CD4-positive, alpha-beta T cell treated with Interleukin-6 for 4 hours (primary cell): ENCODE measurements around the gene KLK8.
"Not testable (repeated sequence)": the region's sequence is repeated elsewhere in the genome, so short reads cannot be mapped to it uniquely, and the experiment has no call there.

Experiments
- DNase-seq: peaks from one replicate; pipeline ENCODE4 v3.0.0-alpha.2; 2020; ENCODE audit warnings: mixed read lengths

KLK8 gene

DNA sequence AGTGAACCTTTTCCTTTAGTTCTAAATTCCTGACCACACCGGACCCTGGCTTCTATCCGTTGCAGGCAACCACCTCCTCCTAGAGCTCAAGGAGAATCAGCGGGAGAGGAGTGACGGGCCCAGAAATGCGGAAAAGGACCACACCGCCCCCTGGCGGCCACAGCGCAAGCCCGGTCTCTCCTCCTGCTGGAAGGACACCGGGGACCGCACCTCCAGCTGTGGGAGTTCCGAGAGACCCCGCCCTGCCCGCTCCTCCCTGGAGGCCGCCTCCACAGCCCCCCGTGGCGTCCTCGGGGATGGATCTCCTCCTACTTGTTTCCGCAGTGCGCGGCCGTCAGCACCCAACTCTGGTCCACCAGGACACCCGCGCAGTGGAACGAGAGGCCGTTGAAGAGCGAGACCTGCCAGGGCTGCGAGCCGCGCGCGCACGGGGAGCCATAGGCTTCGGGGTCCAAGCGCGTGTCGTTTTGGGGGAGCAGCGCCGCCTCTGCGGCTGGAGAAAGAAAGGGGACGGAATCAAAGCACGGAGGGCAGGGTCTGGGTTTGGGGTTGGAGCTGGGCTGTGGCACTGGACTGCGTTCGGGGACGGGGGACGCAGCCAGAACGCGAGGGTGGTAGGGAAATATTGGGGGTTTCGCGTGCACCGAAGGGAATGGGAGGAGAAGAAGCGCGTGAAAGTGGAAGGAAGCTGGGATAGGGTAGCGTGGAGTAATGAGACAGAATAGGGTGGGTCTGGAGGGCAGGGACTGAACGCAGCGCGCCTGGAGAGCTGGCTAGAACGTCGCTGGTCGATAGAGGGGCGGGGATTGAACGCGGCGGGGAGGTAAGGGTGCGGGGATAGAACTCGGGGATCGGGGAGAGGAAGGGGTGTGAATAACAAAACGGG, 15.6 kb upstream of the KLK8 start:
- no peak for DNase-seq

- DNase-seq = no peak
These were observed 14.4 kb upstream of the KLK8 start for GRCh38 chr19:51015691-51016267.

GRCh38 chr19:51014242-51014641, 12.8 kb upstream of the KLK8 start:
- DNase-seq = no peak

DNA sequence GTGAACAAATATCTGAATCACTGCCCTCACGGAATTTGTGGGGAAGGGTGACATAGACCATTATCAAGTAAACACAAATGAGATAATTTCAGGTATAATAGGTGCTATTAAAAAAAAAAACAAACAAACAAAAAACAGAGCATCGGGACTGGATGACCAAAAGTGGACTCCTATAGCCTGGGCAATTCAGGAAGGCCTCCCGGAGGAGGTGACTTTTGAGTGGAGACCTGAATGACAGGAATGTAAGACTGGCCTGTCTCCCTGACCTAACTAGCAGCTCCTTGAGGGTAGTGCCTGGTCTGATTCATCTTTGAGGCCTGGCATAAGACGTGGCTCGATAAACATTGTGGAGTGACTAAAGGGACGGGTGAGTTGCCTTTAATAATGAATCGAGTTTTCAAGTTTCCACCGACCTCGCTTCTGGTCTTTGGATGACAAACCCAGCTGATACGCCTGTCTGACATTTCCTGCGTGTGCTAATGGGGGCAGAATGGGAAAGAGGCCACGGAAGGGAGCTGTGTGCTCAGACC, 11.3 kb upstream of the KLK8 start:
- DNase-seq = no peak

GRCh38 chr19:51010066-51010795, 8.8 kb upstream of the KLK8 start:
- no peak for DNase-seq

- no peak for DNase-seq
These were observed 7.9 kb upstream of the KLK8 start for GRCh38 chr19:51009061-51009891.

DNA sequence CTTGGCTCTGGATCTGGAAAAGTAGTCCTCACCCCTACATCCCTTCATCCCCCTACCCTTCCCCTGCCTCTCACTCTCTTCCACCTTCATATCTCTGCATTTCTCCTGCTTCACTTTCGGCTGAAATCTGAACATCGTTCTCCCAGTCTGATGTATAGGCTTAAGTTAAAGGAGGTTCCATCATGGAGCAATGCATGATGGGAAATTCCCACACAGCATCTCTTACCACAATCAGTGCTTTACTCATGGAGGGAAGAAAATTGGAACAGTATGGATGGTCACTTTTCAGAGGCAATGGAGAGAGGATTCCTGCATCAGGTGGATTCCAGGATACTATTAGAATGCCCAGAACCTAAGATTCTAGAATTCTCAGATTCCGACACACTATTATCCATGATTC, 6.1 kb upstream of the KLK8 start:
- no peak for DNase-seq

DNA sequence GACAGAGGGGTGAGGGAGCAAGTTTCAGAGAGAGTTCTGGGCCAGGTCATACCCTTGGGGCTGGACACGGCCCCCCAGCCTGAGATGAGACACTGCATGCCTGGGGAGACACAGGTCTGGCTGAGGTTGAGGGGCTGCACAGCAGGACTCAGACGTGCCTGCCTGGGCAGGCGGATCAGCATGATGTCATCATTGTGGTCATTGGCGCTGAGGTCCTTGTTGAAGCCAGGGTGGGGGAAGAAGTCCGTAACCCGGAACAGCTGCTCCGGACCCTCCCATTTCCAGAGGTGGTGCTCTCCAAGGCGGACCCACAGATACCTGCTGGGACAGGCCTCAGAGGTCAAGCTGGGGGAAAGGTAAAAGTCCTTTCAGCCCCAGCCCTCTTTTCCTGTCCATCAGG, 5.0 kb upstream of the KLK8 start:
- no peak for DNase-seq

DNA sequence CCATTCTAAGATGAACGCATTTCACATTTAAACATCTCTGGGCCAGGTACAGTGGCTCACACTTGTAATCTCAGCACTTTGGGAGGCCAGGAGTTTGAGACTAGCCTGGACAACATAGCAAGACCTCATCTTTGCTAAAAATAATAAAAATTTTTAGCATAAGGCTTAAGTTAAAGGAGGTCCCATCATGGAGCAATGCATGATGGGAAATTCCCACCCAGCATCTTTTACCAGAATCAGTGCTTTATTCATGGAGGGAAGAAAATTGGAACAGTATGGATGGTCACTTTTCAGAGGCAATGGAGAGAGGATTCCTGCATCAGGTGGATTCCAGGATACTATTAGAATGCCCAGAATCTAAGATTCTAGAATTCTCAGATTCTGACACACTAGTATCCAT, 3.8 kb upstream of the KLK8 start:
- DNase-seq = no peak

- DNase-seq = no peak
These were observed 1.9 kb upstream of the KLK8 start for GRCh38 chr19:51003316-51003715.

DNA sequence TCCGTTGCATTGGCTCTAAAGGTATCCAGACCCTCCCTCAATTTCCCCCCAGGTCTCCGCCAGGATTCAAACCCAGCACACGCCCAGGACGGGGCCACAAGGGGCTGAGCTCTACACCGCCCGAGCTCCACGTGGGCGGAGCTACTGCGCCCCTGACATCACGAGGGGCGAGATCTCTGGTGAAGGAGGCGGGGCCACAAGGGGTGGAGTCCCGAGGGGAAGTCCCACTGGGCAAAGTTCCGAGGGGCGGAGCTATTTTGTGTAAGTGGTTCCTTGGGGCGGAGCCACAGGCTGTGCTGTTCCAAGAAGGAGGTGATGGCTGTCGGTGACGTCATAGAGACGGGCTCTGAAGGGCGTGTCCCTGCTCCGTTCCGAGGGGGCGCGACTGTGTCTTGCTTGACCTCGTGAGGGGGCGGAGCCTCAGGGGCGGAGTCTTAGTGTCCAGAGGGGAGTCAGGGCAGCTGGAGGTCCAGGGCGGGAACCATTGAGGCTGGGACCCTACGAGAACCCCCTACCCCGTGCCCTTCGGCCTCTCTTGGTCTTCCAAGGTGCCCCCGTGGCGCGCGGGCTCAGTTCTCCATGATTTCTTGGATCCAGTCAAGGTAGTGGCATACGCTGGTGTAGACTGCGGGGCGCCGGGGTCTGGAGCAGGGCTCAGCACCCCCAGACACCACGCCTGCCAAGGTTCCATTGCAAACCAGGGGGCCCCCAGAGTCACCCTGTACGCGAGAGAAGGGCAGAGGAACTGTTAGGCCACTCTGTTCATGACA, 1.3 kb upstream of the KLK8 start:
- DNase-seq = peak; percentile 4

- no peak for DNase-seq
These were observed 707 bp upstream of the KLK8 start for GRCh38 chr19:51002089-51002532.

GRCh38 chr19:51000981-51001380, 423 bp downstream of the KLK8 start:
- DNase-seq = no peak

DNA sequence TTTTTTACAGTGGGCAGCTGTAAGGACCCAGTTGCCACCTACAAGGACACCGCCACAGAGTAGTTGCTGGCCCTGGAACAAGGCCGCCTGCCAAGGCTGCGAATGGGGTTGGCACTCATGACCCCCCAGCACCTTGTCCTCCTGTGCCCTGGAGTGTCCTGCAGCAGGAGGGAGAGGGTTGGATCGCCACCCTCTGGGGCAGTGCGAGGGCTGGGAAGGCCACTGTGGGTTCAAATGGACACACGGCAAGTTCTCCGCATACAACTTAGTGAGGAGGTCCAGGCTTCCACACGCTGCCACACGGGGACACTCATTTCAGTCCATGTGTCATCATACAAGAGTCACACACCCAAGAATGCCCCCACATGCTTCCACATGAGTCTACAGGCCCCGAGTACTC, 978 bp downstream of the KLK8 start:
- no peak for DNase-seq

DNA sequence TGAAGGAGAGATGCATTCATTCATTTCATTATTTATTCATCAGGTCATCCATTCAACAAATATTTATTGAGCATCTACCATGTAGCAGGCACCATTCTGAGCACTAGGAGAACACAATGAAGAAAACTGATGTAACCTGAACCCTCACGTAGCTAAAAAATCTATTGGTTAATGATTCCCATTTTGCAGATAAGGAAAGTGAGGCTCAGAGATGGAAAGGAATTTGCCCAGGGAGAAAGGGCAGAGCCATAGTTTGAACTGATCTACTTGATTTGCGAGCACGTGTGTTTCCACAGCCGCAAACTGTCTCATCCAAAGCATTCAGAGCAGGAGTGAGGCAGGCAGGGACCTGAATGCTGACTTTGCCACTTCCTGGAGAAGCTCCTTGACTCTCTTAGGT, 2.7 kb downstream of the KLK8 start:
- no peak for DNase-seq

DNA sequence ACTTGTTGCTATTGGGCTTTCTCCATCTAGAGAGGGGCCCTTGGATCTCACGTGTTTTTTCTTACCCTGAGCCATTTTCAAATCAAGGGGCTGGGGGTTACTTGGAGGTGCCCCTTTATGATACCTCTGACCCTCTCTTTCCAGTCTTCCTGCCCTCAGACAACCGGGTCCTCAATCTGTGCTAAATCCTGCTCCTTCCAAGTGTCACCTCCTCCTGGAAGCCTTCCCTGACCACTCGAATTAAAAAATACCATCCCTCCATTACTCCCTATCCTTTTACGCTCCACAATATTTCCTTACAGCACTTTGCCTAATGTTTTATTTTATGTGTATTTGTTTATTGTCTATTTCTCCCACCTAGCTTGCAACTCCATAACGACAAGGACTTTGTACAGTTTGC, 3.3 kb downstream of the KLK8 start:
- no peak for DNase-seq

DNA sequence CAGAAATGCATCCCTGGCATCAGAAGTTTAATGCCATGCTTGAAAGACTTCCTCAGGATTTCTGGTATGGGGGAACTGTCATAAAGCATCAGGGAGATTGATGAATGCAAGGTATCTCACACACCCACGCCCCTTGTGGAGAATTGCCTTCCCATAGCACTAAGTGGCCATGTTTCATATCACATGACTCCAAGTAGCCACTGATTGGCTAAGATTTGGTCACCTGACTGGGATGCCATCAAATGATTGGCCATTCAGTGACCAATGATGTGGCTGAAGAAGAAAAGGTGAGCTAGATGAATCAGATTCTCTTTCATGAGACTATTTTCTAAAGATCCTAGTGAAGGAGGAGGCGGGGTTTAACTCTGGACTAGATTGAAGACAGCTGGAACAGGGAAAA, 7.3 kb downstream of the KLK8 start:
- no peak for DNase-seq

GRCh38 chr19:50992666-50993035, 8.8 kb downstream of the KLK8 start:
- DNase-seq = no peak

GRCh38 chr19:50984416-50984815, 17.0 kb downstream of the KLK8 start:
- not testable (repeated sequence) for DNase-seq

DNA sequence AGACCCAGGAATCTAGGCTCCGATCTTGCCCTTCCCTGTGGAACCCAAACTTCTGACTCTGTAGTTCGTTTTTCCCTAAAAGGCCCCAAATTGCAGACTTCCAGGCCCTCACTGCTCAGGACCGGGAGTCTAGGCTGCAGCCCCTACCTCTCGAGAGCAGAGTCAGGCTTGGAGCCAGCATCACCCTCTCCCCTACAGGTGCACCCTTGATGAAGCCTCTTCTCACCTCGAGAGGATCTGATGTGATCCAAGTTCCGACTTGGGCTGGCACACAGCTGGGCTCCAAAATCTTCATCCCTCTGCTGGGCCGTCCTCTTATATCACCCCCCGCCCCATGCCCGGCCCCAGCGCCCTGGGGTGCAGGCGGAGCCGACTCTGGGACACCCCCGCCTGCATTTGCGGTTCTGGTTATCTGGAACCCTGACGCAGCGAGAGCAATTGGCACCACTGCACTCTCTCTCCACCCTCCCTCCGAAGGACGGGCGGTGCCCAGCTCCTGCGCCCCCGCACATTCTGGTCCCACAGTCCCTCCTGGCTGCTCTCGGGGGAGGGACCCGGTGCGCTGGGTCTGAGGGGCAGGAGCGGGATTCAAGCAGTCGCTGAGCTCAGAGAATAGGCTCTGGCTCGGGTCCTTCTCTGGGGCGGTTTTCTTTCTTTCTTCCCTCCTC, 17.6 kb downstream of the KLK8 start, which contains the start of gene KLK7:
KLK7 (minus strand) TSS at position 293 of the 668 bp plus-strand sequence. CDS start 1,518 bp downstream, outside the sequence.
- DNase-seq = no peak

DNA sequence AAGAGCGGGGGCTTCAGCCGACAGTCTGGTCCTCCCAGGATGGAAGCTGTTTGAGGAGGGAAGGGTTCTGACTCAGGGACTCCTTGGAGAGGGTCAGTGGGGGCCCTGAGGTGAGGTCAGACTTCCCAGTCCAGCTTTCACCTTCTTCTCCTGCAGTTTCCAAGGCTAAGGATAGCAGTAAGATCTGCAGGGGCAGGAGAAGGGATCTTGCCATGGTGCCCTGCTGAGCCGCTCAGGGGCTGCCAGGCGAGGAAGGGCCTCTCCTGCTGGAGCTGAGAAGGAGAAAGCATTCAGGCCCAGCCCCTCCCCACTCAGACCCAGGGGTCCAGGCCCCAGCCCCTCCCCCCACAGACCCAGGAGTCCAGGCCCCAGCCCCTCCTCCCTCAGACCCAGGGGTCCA, 19.2 kb downstream of the KLK8 start:
- DNase-seq = no peak
